GM19351 (cell line): ENCODE measurements around the gene OGG1.

Experiments used
- ATAC-seq: cut with Tn5 transposase; IDR thresholded peaks from one replicate; pipeline ENCODE4 v1.9.1; 2021; ENCODE audit warnings: mild to moderate bottlenecking, moderate library complexity; ENCODE audit not compliant: unreplicated experiment

The OGG1 gene

GRCh38 chr3:9781978-9782603, 32.3 kb downstream of the OGG1 start:
- no peak for ATAC-seq

GRCh38 chr3:9782770-9783169, 33.0 kb downstream of the OGG1 start:
- ATAC-seq: no peak

GRCh38 chr3:9783954-9784353, 34.2 kb downstream of the OGG1 start:
- ATAC-seq: no peak

GRCh38 chr3:9784965-9785364, 35.2 kb downstream of the OGG1 start:
- ATAC-seq: no peak

GRCh38 chr3:9785602-9786001, 35.9 kb downstream of the OGG1 start:
- ATAC-seq: no peak

GRCh38 chr3:9786209-9786739, 36.5 kb downstream of the OGG1 start:
- ATAC-seq: no peak

GRCh38 chr3:9786825-9787669, 37.3 kb downstream of the OGG1 start:
- ATAC-seq: no peak

GRCh38 chr3:9787714-9788113, 38.0 kb downstream of the OGG1 start:
- no peak for ATAC-seq

GRCh38 chr3:9791127-9791526, 41.4 kb downstream of the OGG1 start:
- ATAC-seq: no peak

- ATAC-seq: no peak
Measured at GRCh38 chr3:9791790-9792404, 42.1 kb downstream of the OGG1 start.

- peak; percentile 76 for ATAC-seq
Measured at GRCh38 chr3:9792405-9793160, 42.8 kb downstream of the OGG1 start, which contains the start of the genes ARPC4 and TADA3. ARPC4 (plus strand) TSS chr3:9793082; CDS start chr3:9793122, 40 bp downstream. TADA3 (minus strand) TSS chr3:9792473; CDS start chr3:9791466, 1,007 bp downstream.

- ATAC-seq: no peak
Measured at GRCh38 chr3:9793161-9793781, 43.5 kb downstream of the OGG1 start.

GRCh38 chr3:9794400-9794799, 44.6 kb downstream of the OGG1 start:
- no peak for ATAC-seq

- ATAC-seq: no peak
Measured at GRCh38 chr3:9795207-9795606, 45.5 kb downstream of the OGG1 start.

GRCh38 chr3:9797196-9797945, 47.6 kb downstream of the OGG1 start:
- no peak for ATAC-seq

- ATAC-seq: no peak
Measured at GRCh38 chr3:9800529-9800928, 50.8 kb downstream of the OGG1 start.

GRCh38 chr3:9803494-9803893, 53.7 kb downstream of the OGG1 start:
- ATAC-seq: no peak

- ATAC-seq: no peak
Measured at GRCh38 chr3:9804996-9805395, 55.2 kb downstream of the OGG1 start.

GRCh38 chr3:9806137-9806536, 56.4 kb downstream of the OGG1 start:
- no peak for ATAC-seq
